HPDE6-E6E7 (cell line): ENCODE results near the gene CPEB1.

Source experiments
- DNase-seq: peaks from one replicate; pipeline ENCODE4 v3.0.0; 2011; ENCODE audit warnings: missing footprints; ENCODE audit errors: extremely low spot score

The CPEB1 gene

GRCh38 chr15:82647045-82647834 is at the start of gene CPEB1:
Gene CPEB1 (minus strand): TSS chr15:82647363. CDS start chr15:82628459, 18,904 bp downstream.
- DNase-seq, result no peak

GRCh38 chr15:82692171-82692570 is 45.0 kb upstream of the CPEB1 start:
- DNase-seq, result no peak

- DNase-seq, result no peak
These were observed 42.0 kb upstream of the CPEB1 start for GRCh38 chr15:82689147-82689546.

GRCh38 chr15:82688691-82689090 is 41.5 kb upstream of the CPEB1 start:
- no peak for DNase-seq

- DNase-seq, result no peak
These were observed 34.2 kb upstream of the CPEB1 start for GRCh38 chr15:82681371-82681770.

- DNase-seq, result peak; percentile 76
These were observed 33.3 kb upstream of the CPEB1 start for GRCh38 chr15:82680200-82681102.

GRCh38 chr15:82679626-82680199 is 32.5 kb upstream of the CPEB1 start:
- DNase-seq, result no peak

- no peak for DNase-seq
These were observed 30.7 kb upstream of the CPEB1 start for GRCh38 chr15:82677720-82678323.

GRCh38 chr15:82674873-82675272 is 27.7 kb upstream of the CPEB1 start:
- no peak for DNase-seq

GRCh38 chr15:82670699-82671098 is 23.5 kb upstream of the CPEB1 start:
- DNase-seq, result no peak

- DNase-seq, result no peak
These were observed 19.4 kb upstream of the CPEB1 start for GRCh38 chr15:82666606-82667005.

- no peak for DNase-seq
These were observed 16.9 kb upstream of the CPEB1 start for GRCh38 chr15:82664021-82664420.

GRCh38 chr15:82663186-82663600 is 16.0 kb upstream of the CPEB1 start:
- DNase-seq, result peak; percentile 31

- no peak for DNase-seq
These were observed 15.5 kb upstream of the CPEB1 start for GRCh38 chr15:82662641-82663040.

- DNase-seq, result no peak
These were observed 13.2 kb upstream of the CPEB1 start for GRCh38 chr15:82660378-82660777.

GRCh38 chr15:82656641-82657266 is 9.6 kb upstream of the CPEB1 start:
- no peak for DNase-seq

GRCh38 chr15:82655606-82656005 is 8.4 kb upstream of the CPEB1 start:
- DNase-seq, result no peak

GRCh38 chr15:82653483-82654168 is 6.5 kb upstream of the CPEB1 start:
- no peak for DNase-seq

- DNase-seq, result no peak
These were observed 4.5 kb upstream of the CPEB1 start for GRCh38 chr15:82651708-82652107.

- DNase-seq, result no peak
These were observed 3.0 kb upstream of the CPEB1 start for GRCh38 chr15:82650046-82650670.
